ENCODE data around the gene DMAC2L. TPM values are rescaled to one million over a fixed set of nuclear protein-coding genes. Genes with fewer than 3 reads are reported as not detected.
A peak's percentile ranks its signal among the peaks of the same experiment; 100 is the strongest.

The DMAC2L gene
- total and polyA plus RNA-seq, 7 donors = 12.2 to 37.1 (median 25.4) TPM

DNA sequence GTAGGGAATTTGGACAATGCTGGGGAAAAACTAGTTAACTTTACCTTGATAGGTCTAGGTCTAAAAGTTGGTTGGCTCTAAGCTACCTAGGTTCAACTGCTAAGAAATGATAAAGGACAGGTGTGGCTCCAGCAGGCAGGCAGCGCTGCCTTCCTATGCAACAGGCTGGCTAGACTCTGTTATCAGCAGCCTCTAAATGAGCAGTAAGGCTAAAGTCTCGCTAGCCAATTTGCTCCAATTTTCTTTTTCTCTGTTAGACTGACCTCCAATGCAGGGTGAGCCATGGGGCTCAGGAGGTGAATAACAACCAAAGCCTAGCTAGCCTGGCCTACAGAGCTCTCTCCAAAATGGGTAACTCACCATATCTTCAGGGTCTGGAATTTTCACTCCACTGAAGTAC is 26.5 kb downstream of the DMAC2L start:
- no peak overlapping the region for H3K4me3 ChIP-seq
- peak overlapping the region in 2 of 4 donors; percentile 80 to 81 for H3K27ac ChIP-seq
- H3K36me3 ChIP-seq = peaks cover 0 to 11% (median 2%) of the 10 kb centered on the region in 4 donors
- H3K27me3 ChIP-seq = no peaks in the 10 kb centered on the region
- no peak for TF ChIP-seq POLR2AphosphoS5 (IDR thresholded peaks at IDR 0.05)
- TF ChIP-seq EP300 (IDR thresholded peaks at IDR 0.05) = no peak
- TF ChIP-seq, protein P1, sequence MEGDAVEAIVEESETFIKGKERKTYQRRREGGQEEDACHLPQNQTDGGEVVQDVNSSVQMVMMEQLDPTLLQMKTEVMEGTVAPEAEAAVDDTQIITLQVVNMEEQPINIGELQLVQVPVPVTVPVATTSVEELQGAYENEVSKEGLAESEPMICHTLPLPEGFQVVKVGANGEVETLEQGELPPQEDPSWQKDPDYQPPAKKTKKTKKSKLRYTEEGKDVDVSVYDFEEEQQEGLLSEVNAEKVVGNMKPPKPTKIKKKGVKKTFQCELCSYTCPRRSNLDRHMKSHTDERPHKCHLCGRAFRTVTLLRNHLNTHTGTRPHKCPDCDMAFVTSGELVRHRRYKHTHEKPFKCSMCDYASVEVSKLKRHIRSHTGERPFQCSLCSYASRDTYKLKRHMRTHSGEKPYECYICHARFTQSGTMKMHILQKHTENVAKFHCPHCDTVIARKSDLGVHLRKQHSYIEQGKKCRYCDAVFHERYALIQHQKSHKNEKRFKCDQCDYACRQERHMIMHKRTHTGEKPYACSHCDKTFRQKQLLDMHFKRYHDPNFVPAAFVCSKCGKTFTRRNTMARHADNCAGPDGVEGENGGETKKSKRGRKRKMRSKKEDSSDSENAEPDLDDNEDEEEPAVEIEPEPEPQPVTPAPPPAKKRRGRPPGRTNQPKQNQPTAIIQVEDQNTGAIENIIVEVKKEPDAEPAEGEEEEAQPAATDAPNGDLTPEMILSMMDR (IDR thresholded peaks at IDR 0.05) = no peak
- TF ChIP-seq POLR2A (IDR thresholded peaks at IDR 0.05) = no peak
- DNase-seq = no peak
- peaks cover 0 to 88% (median 54%) of the 10 kb centered on the region in 4 donors for H3K4me1 ChIP-seq
- intact Hi-C loops (cut with DNase I) = no loop called here
- 28 to 74% methylated on average over 2 of the region's 2 CpGs for WGBS, 2 donors
- no peaks in the 10 kb centered on the region for H3K9me3 ChIP-seq

DNA sequence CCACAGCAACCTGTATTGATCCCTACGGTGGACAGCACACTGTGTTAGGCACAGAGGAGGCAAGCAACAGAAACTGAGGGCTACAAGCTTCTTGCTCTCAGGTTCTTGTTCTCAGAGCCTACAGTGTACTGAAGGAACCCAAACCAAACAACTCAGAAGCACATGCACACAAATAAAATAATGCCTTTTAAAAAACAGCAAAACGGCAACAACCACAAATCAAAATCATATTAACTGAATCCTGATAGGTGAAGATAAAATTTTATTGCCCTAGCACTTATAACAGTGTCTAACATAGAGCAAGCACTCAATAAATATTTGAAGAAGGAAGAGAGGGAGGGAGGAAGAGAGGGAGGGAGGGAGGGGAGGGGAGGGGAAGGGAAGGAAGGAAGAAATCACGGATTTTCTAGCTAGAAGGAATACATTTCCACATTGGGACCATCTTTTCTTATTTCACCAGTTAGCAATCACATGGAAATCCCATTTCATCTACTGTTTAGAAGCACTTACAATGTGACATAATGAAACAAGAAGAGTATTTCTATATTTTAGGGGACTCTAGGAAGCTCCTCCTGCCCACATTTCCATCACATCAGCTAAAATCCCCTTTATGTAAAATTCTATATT is 27.2 kb downstream of the DMAC2L start:
- Histone ChIP-seq H3K27ac (peak overlapping the region in 3 of 4 donors; percentile 57 to 81 (median 80)), H3K36me3 (peaks cover 0 to 11% (median 2%) of the 10 kb centered on the region in 4 donors)
- intact Hi-C loops (cut with DNase I) = no loop called here

DNA sequence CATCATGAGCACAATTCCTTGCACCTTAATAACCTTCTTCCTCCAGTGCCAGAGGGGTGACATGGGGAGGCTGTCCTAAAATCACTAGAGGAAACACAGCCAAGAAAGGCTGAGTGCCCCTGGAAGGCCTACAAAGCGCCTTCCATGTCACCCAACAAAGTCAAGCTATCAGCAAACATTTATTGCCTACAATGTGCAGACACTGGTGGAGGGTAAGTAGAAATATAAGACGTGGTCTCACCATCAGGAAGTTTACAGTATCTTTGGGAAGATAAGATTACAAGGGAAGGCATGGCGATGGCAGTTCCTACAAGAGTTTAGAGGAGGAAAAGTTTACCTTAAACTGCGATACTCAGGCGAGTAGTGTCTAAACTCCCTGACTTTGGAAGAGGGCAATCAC is 27.9 kb downstream of the DMAC2L start:
- TF ChIP-seq, protein P1 (IDR thresholded peaks at IDR 0.05) = no peak
- TF ChIP-seq EP300 (IDR thresholded peaks at IDR 0.05) (no peak), POLR2AphosphoS5 (IDR thresholded peaks at IDR 0.05) (peak in 2 of 4 donors; percentile 60 to 71)
- 61 to 84% methylated on average over 5 of the region's 5 CpGs for WGBS, 2 donors
- intact Hi-C loops (cut with DNase I) = no loop called here
- no peak overlapping the region for H3K4me3 ChIP-seq
- H3K36me3 ChIP-seq = peaks cover 0 to 11% (median 2%) of the 10 kb centered on the region in 4 donors
- H3K27me3 ChIP-seq = no peaks in the 10 kb centered on the region
- no peak for DNase-seq
- peaks cover 0 to 94% (median 61%) of the 10 kb centered on the region in 4 donors for H3K4me1 ChIP-seq
- no peaks in the 10 kb centered on the region for H3K9me3 ChIP-seq
- H3K27ac ChIP-seq = peak overlapping the region in 3 of 4 donors; percentile 57 to 81 (median 80)

More for the DNA sequence above, 27.2 kb downstream of the DMAC2L start:
- Histone ChIP-seq H3K27me3 (no peaks in the 10 kb centered on the region), H3K4me1 (peaks cover 0 to 94% (median 61%) of the 10 kb centered on the region in 4 donors), H3K4me3 (no peak overlapping the region), H3K9me3 (no peaks in the 10 kb centered on the region)
- DNase-seq = no peak
- TF ChIP-seq POLR2AphosphoS5 (IDR thresholded peaks at IDR 0.05) = peak in 1 of 4 donors; percentile 46
- TF ChIP-seq, protein P1 (IDR thresholded peaks at IDR 0.05) = no peak
- WGBS, 2 donors = 11 to 60% methylated on average over 3 of the region's 3 CpGs

DNA sequence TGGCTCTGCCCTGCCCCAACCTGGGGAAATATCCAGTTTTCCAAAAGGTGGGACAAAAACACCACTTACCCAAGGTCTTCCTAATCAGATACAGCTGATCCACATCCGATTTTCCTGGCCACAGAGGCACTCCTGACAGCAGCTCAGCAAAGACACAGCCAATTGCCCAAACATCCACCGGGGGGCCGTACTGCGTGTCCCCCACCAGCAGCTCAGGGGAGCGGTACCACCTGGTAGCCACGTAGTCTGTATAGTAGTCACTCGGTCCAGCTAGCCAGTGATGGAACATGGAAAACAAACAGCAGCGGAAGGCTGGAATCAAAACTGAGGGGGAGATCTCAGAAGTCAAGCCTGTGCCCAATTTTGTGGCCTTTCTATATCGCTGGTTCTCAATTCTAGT is 28.8 kb downstream of the DMAC2L start:
- no peak for DNase-seq

DNA sequence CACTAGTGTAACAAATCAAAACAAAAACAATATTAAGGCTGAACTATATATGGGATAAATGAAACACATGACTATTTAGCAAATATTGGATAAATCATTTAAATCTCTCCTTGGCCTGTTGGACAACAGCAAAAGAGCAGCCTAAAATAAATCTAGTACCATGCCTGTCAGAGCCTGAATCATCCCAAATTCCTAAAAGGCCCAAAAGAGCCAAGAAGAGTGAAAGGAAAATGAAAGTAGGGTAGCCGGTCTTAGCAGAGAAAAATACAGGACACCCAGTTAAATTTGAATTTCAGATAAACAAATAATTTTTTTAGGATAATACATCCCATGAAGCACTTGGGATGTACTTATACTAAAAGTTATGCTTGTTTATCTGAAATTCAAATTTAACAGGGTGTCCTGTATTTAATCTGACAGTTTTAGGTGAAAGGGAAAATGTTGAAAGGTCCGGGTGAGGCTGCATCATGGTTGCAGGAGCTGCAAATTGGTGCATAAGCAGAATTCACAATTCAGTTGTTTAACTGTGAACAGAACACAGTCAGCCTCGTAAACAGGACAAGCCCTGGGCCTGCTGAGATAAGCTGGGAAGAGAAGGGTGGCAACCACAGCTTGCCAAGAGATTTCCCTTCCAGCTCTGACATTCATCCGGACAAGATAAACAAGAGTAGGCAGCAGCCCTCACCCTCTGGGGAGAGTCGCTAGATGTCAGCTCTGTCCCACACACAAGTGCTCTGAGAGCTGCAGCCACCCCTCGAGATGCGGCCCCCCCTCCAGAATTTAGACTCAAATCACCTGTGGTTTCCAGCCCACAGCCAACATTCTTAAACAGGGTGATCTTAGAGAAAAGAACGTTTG is 30.3 kb downstream of the DMAC2L start:
- peaks cover 0 to 94% (median 65%) of the 10 kb centered on the region in 4 donors for H3K4me1 ChIP-seq
- peak in 3 of 4 donors; percentile 53 to 73 (median 67) for TF ChIP-seq POLR2AphosphoS5 (IDR thresholded peaks at IDR 0.05)
- TF ChIP-seq, protein P1 (IDR thresholded peaks at IDR 0.05) = peak in 1 of 4 experiments; percentile 16
- TF ChIP-seq POLR2A (IDR thresholded peaks at IDR 0.05) = no peak
- peak in 1 of 4 donors; percentile 10 for TF ChIP-seq EP300 (IDR thresholded peaks at IDR 0.05)
- H3K27me3 ChIP-seq = no peaks in the 10 kb centered on the region
- 9 to 27% methylated on average over 8 of the region's 8 CpGs for WGBS, 2 donors
- DNase-seq = peak; percentile 88
- H3K27ac ChIP-seq = peak overlapping the region; percentile 55 to 81 (median 68)
- intact Hi-C loops (cut with DNase I) = loop anchor here (2.0 kb wide), 1 partner anchor 190 kb away; the partner anchor contains the start of gene MAP4K5
- H3K36me3 ChIP-seq = peaks cover 0 to 10% (median 2%) of the 10 kb centered on the region in 4 donors
- H3K4me3 ChIP-seq = peak overlapping the region; percentile 14 to 38 (median 26)
- no peaks in the 10 kb centered on the region for H3K9me3 ChIP-seq

More for the DNA sequence above, 28.8 kb downstream of the DMAC2L start:
- intact Hi-C loops (cut with DNase I) = no loop called here
- Histone ChIP-seq H3K4me3 (no peak overlapping the region), H3K27ac (peak overlapping the region in 3 of 4 donors; percentile 57 to 81 (median 80)), H3K36me3 (peaks cover 0 to 11% (median 2%) of the 10 kb centered on the region in 4 donors), H3K27me3 (no peaks in the 10 kb centered on the region), H3K9me3 (no peaks in the 10 kb centered on the region), H3K4me1 (peaks cover 0 to 94% (median 61%) of the 10 kb centered on the region in 4 donors)
- 94 to 95% methylated on average over 9 of the region's 9 CpGs for WGBS, 2 donors
- TF ChIP-seq POLR2AphosphoS5 (IDR thresholded peaks at IDR 0.05) (no peak), EP300 (IDR thresholded peaks at IDR 0.05) (no peak)
